ENCODE data around the gene CACNA1I. TPM values are rescaled to one million over a fixed set of nuclear protein-coding genes. Genes with fewer than 3 reads are reported as not detected.

CACNA1I gene
- total RNA-seq, 1 donor from 2014 or later, result 0.02 TPM

- DNase-seq (ENCODE audit: low spot score), result no peak
- no peak for TF ChIP-seq CTCF (IDR thresholded peaks at IDR 0.05)
- Mint-ChIP-seq H3K36me3 (ENCODE audit: low read depth) (no peaks in the 10 kb centered on the region), H3K9me3 (ENCODE audit: low read depth) (no peaks in the 10 kb centered on the region), H3K4me3 (ENCODE audit: unreplicated experiment) (no peak overlapping the region), H3K27ac (ENCODE audit: unreplicated experiment) (no peak overlapping the region), H3K4me1 (ENCODE audit: low read depth) (no peaks in the 10 kb centered on the region), H3K27me3 (ENCODE audit: low read depth) (peaks cover 11% of the 10 kb centered on the region)
Measured at GRCh38 chr22:39645532-39645931, 75.0 kb downstream of the CACNA1I start.

- no peak for TF ChIP-seq CTCF (IDR thresholded peaks at IDR 0.05)
- Mint-ChIP-seq H3K27ac (ENCODE audit: unreplicated experiment) (no peak overlapping the region), H3K4me1 (ENCODE audit: low read depth) (no peaks in the 10 kb centered on the region), H3K9me3 (ENCODE audit: low read depth) (no peaks in the 10 kb centered on the region), H3K36me3 (ENCODE audit: low read depth) (no peaks in the 10 kb centered on the region), H3K4me3 (ENCODE audit: unreplicated experiment) (no peak overlapping the region), H3K27me3 (ENCODE audit: low read depth) (peaks cover 7% of the 10 kb centered on the region)
- DNase-seq (ENCODE audit: low spot score), result no peak
Measured at GRCh38 chr22:39646398-39647063, 76.0 kb downstream of the CACNA1I start.

GRCh38 chr22:39647836-39648629 lies 77.5 kb downstream of the CACNA1I start:
- no peak overlapping the region for H3K4me3 Mint-ChIP-seq (ENCODE audit: unreplicated experiment)
- H3K27me3 Mint-ChIP-seq (ENCODE audit: low read depth), result peaks cover 3% of the 10 kb centered on the region
- no peaks in the 10 kb centered on the region for H3K9me3 Mint-ChIP-seq (ENCODE audit: low read depth)
- no peak overlapping the region for H3K27ac Mint-ChIP-seq (ENCODE audit: unreplicated experiment)
- no peak for TF ChIP-seq CTCF (IDR thresholded peaks at IDR 0.05)
- DNase-seq (ENCODE audit: low spot score), result no peak
- no peaks in the 10 kb centered on the region for H3K4me1 Mint-ChIP-seq (ENCODE audit: low read depth)
- no peaks in the 10 kb centered on the region for H3K36me3 Mint-ChIP-seq (ENCODE audit: low read depth)

- H3K4me3 Mint-ChIP-seq (ENCODE audit: unreplicated experiment), result no peak overlapping the region
- no peaks in the 10 kb centered on the region for H3K36me3 Mint-ChIP-seq (ENCODE audit: low read depth)
- peaks cover 2% of the 10 kb centered on the region for H3K4me1 Mint-ChIP-seq (ENCODE audit: low read depth)
- H3K27me3 Mint-ChIP-seq (ENCODE audit: low read depth), result peaks cover 3% of the 10 kb centered on the region
- no peaks in the 10 kb centered on the region for H3K9me3 Mint-ChIP-seq (ENCODE audit: low read depth)
- no peak overlapping the region for H3K27ac Mint-ChIP-seq (ENCODE audit: unreplicated experiment)
- no peak for DNase-seq (ENCODE audit: low spot score)
- no peak for TF ChIP-seq CTCF (IDR thresholded peaks at IDR 0.05)
Measured at GRCh38 chr22:39648630-39648950, 78.0 kb downstream of the CACNA1I start.

DNA sequence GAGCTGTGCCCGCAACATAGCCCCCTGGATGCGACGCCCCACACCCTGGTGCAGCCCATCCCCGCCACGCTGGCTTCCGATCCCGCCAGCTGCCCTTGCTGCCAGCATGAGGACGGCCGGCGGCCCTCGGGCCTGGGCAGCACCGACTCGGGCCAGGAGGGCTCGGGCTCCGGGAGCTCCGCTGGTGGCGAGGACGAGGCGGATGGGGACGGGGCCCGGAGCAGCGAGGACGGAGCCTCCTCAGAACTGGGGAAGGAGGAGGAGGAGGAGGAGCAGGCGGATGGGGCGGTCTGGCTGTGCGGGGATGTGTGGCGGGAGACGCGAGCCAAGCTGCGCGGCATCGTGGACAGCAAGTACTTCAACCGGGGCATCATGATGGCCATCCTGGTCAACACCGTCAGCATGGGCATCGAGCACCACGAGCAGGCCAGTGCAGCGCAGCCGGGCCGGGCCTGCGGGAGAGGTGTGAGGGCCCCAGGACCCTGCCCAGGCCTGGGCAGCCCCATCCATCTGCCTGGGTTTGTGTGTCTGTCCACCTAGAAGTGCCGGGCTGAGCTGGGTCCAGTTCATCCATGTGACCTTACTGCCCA lies 79.0 kb downstream of the CACNA1I start:
- Mint-ChIP-seq H3K4me3 (ENCODE audit: unreplicated experiment) (no peak overlapping the region), H3K9me3 (ENCODE audit: low read depth) (no peaks in the 10 kb centered on the region), H3K27me3 (ENCODE audit: low read depth) (no peaks in the 10 kb centered on the region)

More for the DNA sequence above, 79.0 kb downstream of the CACNA1I start:
- Mint-ChIP-seq H3K36me3 (ENCODE audit: low read depth) (no peaks in the 10 kb centered on the region), H3K4me1 (ENCODE audit: low read depth) (peaks cover 2% of the 10 kb centered on the region), H3K27ac (ENCODE audit: unreplicated experiment) (no peak overlapping the region)
- no peak for TF ChIP-seq CTCF (IDR thresholded peaks at IDR 0.05)
- no peak for DNase-seq (ENCODE audit: low spot score)
